ENCODE results near the gene SUPT5H. TPM values are rescaled to one million over a fixed set of nuclear protein-coding genes. Genes with fewer than 3 reads are reported as not detected.

Gene SUPT5H
- total and polyA plus RNA-seq, 2 of the 13 experiments (the other 11 are each of a cell fraction or from before 2014, with no cell fraction given), result 48.2 to 51.7 TPM

- TF ChIP-seq POLR2AphosphoS2 (IDR thresholded peaks at IDR 0.05; ENCODE audit: low read depth, low read length), result no peak
- TF ChIP-seq ZFP1 (CRISPR knock-in tag; IDR thresholded peaks at IDR 0.05), result no peak
- no peak for TF ChIP-seq CBX2 (IDR thresholded peaks at IDR 0.05; ENCODE audit: low read depth, low read length)
- no peak for TF ChIP-seq CBX2 (CRISPR knock-in tag; IDR thresholded peaks at IDR 0.05; ENCODE audit: low read depth)
Measured at GRCh38 chr19:39417463-39418181, 27.8 kb upstream of the SUPT5H start (continued).

- Histone ChIP-seq H3K4me1 (ENCODE audit: insufficient read depth, low read length) (peaks cover 28% of the 10 kb centered on the region), H4K20me1 (ENCODE audit: insufficient read depth, low read length) (no peaks in the 10 kb centered on the region), H3K4me3 (replicated peaks in 1 of 3; ENCODE audit: insufficient read depth in 1 of 3, low read depth in 2 of 3, low read length in 3 of 3) (no peak overlapping the region), H3K9ac (ENCODE audit: insufficient read depth, low read depth, low read length) (no peak overlapping the region), H3K27me3 (ENCODE audit: control insufficient read depth in 1 of 2, insufficient read depth in 2 of 2, low read length in 2 of 2) (no peaks in the 10 kb centered on the region), H3K9me3 (ENCODE audit: low read length) (no peaks in the 10 kb centered on the region), H3K27ac (ENCODE audit: extremely low read length, insufficient read depth, low read length) (no peak overlapping the region), H2AFZ (ENCODE audit: low read length) (no peak overlapping the region), H3K4me2 (ENCODE audit: low read depth, low read length) (no peak overlapping the region), H3K36me3 (replicated peaks in 1 of 2; ENCODE audit: control insufficient read depth in 1 of 2, insufficient read depth in 2 of 2, low read length in 2 of 2) (peaks cover 4 to 10% of the 10 kb centered on the region in 2 experiments; a peak in 4 of 5 replicates), H3K79me2 (ENCODE audit: insufficient read depth, low read length) (peaks cover 2% of the 10 kb centered on the region)
- TF ChIP-seq ZNF768 (CRISPR knock-in tag; IDR thresholded peaks at IDR 0.05) (peak; percentile 82), CENPBD1 (CRISPR knock-in tag; IDR thresholded peaks at IDR 0.05; ENCODE audit: borderline replicate concordance, low read depth) (no peak), FOXO4 (CRISPR knock-in tag; conservative IDR thresholded peaks at IDR 0.05) (no peak), ZMYM3 (CRISPR knock-in tag; IDR thresholded peaks at IDR 0.05) (peak; percentile 32; the same call in 1 of the 2 replicates), HMG20A (CRISPR knock-in tag; IDR thresholded peaks at IDR 0.05; ENCODE audit: borderline replicate concordance) (no peak), ZNF274 (CRISPR knock-in tag; IDR thresholded peaks at IDR 0.05) (no peak), THAP8 (CRISPR knock-in tag; IDR thresholded peaks at IDR 0.05; ENCODE audit: borderline replicate concordance) (no peak)
- DNase-seq (ENCODE audit: low spot score) (no peak), ATAC-seq (no peak), FAIRE-seq (no peak)
- ChIA-PET POLR2A (interaction anchor here (3.2 kb wide), 1 partner anchor 16 kb away, joined by 14 read pairs; the partner anchor contains the start of gene RPS16), CTCF (ENCODE audit: low intra/inter-chr PET ratio, low total read pairs) (no interaction called here)
- no TSS peak for BruUV-seq (replicated peaks)
- in situ Hi-C loops (cut with HindIII; ENCODE audit: extremely low pct_ligation_motif_present, low pct_unique_long_range_greater_than_20kb) (no loop called here), intact Hi-C loops (cut with micrococcal nuclease; ENCODE audit: unreplicated experiment) (loop anchor here (10.0 kb wide), 1 partner anchor 116 kb away; the partner anchor contains the start of gene EID2B)
- 93% methylated on average over 8 of the region's 9 CpGs for WGBS (ENCODE audit: low lambda C conversion rate)
Measured at GRCh38 chr19:39419003-39419402, 26.4 kb upstream of the SUPT5H start.
